ENCODE data around the gene CNTNAP5. TPM values are rescaled to one million over a fixed set of nuclear protein-coding genes. Genes with fewer than 3 reads are reported as not detected.

The CNTNAP5 gene
- total RNA-seq, 1 donor from 2014 or later, result not detected

- DNase-seq (ENCODE audit: low read depth, low spot score), result no peak
These were observed 658.7 kb downstream of the CNTNAP5 start for GRCh38 chr2:124683536-124684428.

- DNase-seq (ENCODE audit: low read depth, low spot score), result no peak
These were observed 664.3 kb downstream of the CNTNAP5 start for GRCh38 chr2:124689348-124689747.

- DNase-seq (ENCODE audit: low read depth, low spot score), result no peak
These were observed 667.1 kb downstream of the CNTNAP5 start for GRCh38 chr2:124692216-124692615.

GRCh38 chr2:124692707-124693106 lies 667.6 kb downstream of the CNTNAP5 start:
- DNase-seq (ENCODE audit: low read depth, low spot score), result no peak

GRCh38 chr2:124693156-124693555 lies 668.1 kb downstream of the CNTNAP5 start:
- no peak for DNase-seq (ENCODE audit: low read depth, low spot score)

GRCh38 chr2:124698979-124699565 lies 674.0 kb downstream of the CNTNAP5 start:
- DNase-seq (ENCODE audit: low read depth, low spot score), result no peak

- DNase-seq (ENCODE audit: low read depth, low spot score), result no peak
These were observed 677.7 kb downstream of the CNTNAP5 start for GRCh38 chr2:124702777-124703176.

GRCh38 chr2:124704071-124704925 lies 679.2 kb downstream of the CNTNAP5 start:
- no peak for DNase-seq (ENCODE audit: low read depth, low spot score)

- DNase-seq (ENCODE audit: low read depth, low spot score), result no peak
These were observed 683.6 kb downstream of the CNTNAP5 start for GRCh38 chr2:124708661-124709060.

GRCh38 chr2:124713969-124714368 lies 688.9 kb downstream of the CNTNAP5 start:
- no peak for DNase-seq (ENCODE audit: low read depth, low spot score)

GRCh38 chr2:124725187-124725586 lies 700.1 kb downstream of the CNTNAP5 start:
- DNase-seq (ENCODE audit: low read depth, low spot score), result no peak

GRCh38 chr2:124740636-124741035 lies 715.5 kb downstream of the CNTNAP5 start:
- no peak for DNase-seq (ENCODE audit: low read depth, low spot score)

- DNase-seq (ENCODE audit: low read depth, low spot score), result no peak
These were observed 728.8 kb downstream of the CNTNAP5 start for GRCh38 chr2:124753842-124754241.

- no peak for DNase-seq (ENCODE audit: low read depth, low spot score)
These were observed 730.3 kb downstream of the CNTNAP5 start for GRCh38 chr2:124755386-124755785.

GRCh38 chr2:124756048-124756447 lies 731.0 kb downstream of the CNTNAP5 start:
- DNase-seq (ENCODE audit: low read depth, low spot score), result no peak

GRCh38 chr2:124762388-124762787 lies 737.3 kb downstream of the CNTNAP5 start:
- DNase-seq (ENCODE audit: low read depth, low spot score), result no peak

- DNase-seq (ENCODE audit: low read depth, low spot score), result no peak
These were observed 738.5 kb downstream of the CNTNAP5 start for GRCh38 chr2:124763611-124764010.

GRCh38 chr2:124774781-124775180 lies 749.7 kb downstream of the CNTNAP5 start:
- no peak for DNase-seq (ENCODE audit: low read depth, low spot score)

- no peak for DNase-seq (ENCODE audit: low read depth, low spot score)
These were observed 751.2 kb downstream of the CNTNAP5 start for GRCh38 chr2:124776332-124776731.

- no peak for DNase-seq (ENCODE audit: low read depth, low spot score)
These were observed 753.0 kb downstream of the CNTNAP5 start for GRCh38 chr2:124778076-124778475.

- no peak for DNase-seq (ENCODE audit: low read depth, low spot score)
These were observed 771.6 kb downstream of the CNTNAP5 start for GRCh38 chr2:124796647-124797046.

GRCh38 chr2:124797049-124797448 lies 772.0 kb downstream of the CNTNAP5 start:
- DNase-seq (ENCODE audit: low read depth, low spot score), result no peak

All from pulmonary artery endothelial cell (primary cell).